HG02759 (cell line): Measurements from ENCODE around the gene CHRNA3.

Source experiments
- ATAC-seq: cut with Tn5 transposase; IDR thresholded peaks from one replicate; pipeline ENCODE4 v1.9.1; 2021; ENCODE audit warnings: mild to moderate bottlenecking, moderate library complexity; ENCODE audit not compliant: unreplicated experiment

Gene CHRNA3

DNA sequence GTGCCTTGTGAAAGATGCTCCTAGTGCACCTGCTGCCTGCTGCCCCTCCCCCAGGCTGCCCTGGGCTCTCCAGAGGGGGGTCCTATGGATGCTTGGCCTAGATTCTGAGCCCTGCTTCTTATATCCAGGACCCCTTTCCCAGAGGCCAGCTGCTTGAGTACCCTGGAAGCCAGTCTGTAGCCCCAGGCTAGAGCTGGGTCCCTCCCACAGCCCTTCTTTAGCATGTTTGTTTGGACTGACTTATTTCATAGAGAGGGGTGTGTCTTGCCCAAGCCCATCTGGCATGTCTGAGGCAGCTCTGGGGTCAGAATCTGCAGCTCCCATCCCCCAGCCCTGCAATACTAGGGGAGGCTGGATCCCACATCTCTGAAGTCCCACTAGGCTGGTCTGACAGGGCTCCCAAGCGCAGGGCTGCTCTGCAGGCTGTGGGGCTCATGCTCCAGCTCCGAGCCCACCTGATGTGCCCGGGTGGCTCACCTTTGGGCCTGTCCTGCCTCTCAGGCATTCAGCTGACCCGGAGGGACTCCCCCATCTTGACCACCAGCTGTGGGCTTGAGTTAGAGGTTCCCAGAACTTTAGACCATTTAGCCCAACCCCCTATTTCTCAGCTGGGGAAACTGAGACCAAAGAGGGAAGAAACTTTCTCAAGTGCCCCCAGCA lies 17.1 kb upstream of the CHRNA3 start:
- ATAC-seq, result no peak

DNA sequence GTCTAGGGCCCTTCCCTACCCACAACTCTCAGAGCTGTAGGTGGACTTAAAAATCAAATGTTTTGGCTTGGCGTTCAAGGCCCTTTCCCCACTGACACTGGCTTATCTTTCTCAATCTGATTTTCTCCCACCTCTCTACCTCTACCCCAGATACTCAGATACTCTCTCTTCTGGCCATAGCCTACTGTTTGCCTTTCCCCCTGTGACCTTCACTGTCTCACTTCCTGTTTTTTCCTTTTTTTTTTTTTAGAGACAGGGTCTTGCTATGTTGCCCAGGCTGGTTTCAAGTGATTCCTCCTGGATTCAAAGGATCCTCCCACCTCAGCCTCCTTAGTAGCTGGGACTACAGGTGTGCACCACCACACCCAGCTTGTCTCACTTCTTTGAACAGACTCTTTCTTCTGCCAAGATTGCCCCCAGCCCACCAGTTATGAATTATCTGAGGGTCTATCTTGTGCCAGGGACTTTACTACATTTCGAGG lies 15.6 kb upstream of the CHRNA3 start:
- no peak for ATAC-seq

DNA sequence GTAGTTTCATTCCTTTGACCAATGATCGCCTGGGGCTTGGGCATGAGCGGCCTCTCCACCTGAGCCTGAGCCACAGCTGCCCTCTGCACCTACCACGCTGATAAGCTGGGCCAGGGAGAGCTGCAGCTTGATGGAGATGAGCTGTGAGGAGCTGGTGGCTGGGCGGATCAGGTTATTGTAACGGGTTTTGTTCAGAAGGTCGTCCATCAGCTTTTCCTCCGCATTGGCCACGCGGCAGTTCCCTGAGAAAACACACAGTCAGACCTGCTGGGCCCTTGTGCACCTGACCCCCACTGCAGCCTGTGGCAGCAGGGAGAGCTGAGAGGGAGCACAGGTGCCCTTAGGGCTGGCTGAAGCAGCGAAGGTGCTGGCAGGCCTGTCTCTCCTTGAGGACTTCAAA lies 14.6 kb upstream of the CHRNA3 start:
- no peak for ATAC-seq

GRCh38 chr15:78634210-78635145 lies 13.7 kb upstream of the CHRNA3 start:
- ATAC-seq, result no peak

DNA sequence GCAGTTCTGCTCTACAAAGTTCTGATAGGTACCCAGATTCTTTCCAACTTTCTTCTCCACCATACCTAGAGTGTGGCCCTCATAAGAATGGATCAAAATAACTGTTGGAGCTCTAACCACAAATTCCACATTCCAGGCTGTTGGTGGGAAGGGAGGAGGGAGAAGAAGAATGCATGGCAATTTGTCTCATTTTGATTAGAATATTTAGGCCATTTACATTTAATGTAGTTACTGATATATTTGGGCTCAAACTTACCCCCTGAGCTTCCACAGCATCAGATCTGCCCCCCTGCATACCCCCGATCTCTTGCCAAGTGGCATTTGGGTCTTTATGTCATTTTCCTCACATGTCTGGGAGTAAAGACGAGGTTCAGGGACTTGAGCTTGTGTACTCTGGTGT lies 12.6 kb upstream of the CHRNA3 start:
- ATAC-seq, result no peak

DNA sequence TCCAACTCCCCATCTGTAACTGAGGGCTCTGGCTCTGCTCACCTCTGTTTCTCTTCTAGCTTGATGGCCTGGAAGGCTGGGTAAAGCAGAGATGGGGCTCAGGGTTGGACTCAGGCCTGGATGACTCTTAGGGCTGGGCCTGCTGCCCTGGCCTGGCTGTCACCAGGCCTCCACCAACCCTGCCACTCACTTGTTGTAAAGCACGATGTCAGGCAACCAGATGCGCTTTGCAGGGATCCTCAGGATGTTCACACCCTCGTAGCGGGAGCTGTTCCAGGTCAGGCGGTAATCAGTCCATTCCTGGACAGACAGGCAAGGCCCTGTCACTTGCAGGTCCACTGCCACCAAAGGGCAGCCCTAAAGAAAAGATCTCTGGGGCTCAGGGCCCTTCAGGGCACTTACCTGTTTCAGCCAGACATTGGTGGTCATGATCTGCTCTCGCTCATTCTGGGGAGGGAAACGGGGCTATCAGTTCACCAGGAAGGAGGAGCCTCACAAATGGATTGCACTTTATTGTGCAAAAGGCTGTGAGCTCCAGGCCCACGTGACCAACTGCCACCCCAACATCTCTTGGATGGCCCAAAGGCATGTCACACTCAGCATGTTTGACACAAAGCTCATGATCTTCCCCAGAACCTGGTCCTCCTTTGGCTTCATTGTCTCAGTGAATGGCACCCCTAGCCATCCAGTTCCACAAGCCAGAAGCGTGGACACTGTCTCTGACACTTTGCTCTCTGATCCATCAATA lies 10.3 kb upstream of the CHRNA3 start:
- no peak for ATAC-seq

- no peak for ATAC-seq
Observed at GRCh38 chr15:78629716-78630065, 8.9 kb upstream of the CHRNA3 start.

- no peak for ATAC-seq
Observed at GRCh38 chr15:78629031-78629715, 8.4 kb upstream of the CHRNA3 start.

GRCh38 chr15:78628227-78628626 lies 7.4 kb upstream of the CHRNA3 start:
- ATAC-seq, result no peak

DNA sequence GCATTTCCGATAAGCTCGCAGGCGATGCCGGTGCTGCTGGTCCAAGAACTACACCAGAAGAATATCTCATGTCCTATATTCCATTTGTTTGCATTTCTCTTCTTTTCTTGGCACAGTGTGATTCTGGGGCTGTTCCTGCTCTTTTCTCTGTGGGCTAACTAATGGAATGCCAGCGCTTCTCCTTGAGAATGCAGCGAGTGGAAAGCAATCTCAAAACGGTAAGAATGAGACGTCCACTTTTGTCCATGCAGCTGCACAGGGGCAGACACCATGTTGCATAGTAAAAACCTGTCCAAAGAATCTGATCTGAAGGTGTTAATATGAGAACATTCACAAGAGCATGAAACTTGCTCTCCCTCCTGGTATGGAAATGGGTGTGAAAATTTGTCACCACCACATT lies 6.6 kb upstream of the CHRNA3 start:
- no peak for ATAC-seq

DNA sequence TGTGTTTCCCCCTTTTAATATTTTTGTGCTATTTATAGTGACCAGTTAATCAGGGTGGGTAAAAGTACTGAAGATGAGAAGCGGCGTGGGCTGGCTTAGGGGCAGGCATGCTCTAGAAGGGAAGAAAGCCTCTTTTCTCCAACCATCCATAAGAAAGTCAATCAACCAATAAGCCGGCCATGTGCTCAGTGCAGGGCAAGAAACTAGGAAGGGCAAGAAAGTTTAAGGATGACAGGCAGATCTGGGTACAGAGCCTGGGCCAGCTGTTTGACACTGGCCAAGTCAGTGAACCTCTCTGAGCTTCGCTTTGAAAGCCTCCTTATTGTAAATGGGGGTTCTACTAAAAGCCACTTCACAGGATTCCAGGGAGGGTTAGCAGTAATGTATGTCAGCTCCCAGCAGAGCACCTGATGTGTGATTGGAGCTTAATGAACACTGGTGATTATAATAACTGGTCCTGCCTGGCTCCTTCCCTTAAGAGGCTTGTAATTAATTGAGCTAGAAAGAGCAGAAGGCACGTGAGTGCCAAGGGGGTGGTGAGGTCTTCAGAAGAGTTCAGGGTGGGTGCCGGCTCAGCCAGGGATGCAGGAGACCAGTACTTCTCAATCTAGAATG lies 5.7 kb upstream of the CHRNA3 start:
- ATAC-seq, result no peak

GRCh38 chr15:78625606-78626280 lies 4.9 kb upstream of the CHRNA3 start:
- no peak for ATAC-seq

DNA sequence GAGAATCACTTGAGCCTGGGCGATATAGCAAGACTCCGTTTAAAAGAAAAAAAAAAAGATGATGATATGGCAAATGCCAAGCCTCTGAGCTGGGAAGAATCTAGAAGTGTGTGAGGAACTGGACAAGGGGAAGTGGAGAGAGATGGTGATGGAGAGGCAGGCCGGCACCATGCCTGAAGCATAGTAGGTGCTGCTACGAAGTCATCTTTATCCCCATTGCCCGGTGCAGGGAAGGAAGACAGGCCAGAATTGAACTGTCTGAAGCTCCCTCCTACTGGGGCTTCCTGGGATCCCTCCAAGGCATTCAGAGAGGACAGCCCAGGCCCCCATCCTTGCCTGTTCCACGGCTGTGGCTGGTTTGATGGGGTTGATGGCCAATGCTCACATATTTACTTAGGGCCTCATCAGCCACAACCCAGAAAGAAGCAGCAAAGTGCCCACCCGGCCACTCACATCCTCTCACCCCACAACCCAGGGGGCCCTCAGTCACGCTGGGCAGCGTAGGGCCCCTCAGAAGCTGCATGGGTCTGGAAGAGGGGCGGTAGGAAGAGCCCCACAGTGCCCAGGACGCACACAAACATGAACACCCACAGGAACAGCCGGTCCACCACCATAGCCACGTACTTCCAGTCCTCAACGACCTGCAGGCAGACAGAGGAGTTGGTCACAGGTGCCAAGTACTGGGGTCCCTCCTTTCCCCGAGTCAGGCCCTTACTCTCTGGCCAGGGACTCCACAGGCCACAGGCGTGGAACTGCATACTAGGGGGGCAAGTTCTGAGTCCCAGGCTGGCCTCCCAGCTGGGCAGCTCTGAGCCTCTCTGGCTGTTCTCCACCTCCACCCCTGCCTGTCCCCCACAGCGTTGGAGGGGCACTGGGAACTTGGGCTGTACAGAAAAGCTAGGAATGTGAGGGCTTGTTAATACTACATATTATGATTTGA lies 4.1 kb upstream of the CHRNA3 start:
- ATAC-seq, result no peak

GRCh38 chr15:78623786-78624497 lies 3.1 kb upstream of the CHRNA3 start:
- ATAC-seq, result no peak

DNA sequence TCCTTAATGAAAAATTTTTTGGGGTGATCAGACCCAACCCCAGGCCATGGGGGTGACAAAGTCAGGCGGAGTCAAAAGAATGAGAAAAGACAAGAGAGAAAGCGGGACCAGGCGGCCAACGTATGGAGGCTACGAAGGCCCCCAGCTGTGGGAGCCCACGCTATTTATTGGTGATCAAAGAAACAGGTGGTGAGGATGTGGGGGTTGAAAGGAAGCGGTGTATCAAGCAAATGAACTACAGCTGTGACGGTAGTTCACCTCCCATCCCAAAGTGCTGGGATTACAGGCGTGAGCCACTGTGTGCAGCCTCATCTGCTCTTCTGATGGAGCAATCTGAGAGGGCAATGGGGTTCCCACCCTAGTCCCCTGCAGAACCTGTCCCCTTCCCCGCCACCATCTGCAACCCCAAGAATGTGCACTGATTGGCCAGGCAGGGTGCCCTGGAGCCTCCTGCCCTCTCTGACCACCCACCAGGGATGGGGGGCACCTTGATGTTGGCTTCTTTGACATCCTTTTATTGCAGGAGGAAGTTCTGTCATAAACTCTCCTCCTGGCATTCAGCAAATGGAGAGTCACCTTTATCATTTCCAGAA lies 1.1 kb upstream of the CHRNA3 start:
- no peak for ATAC-seq

- ATAC-seq, result no peak
Observed at GRCh38 chr15:78620021-78620526, 722 bp downstream of the CHRNA3 start.
